H9 (cell line): ENCODE measurements around the gene MTCL1. TPM values are rescaled to one million over a fixed set of nuclear protein-coding genes. Genes with fewer than 3 reads are reported as not detected.

Experiments used
- DNase-seq: peaks from one replicate; pipeline ENCODE4 v3.0.0-alpha.2; 2017
- H2AFZ ChIP-seq: one replicate; pipeline ENCODE4 v1.6.1; 2013; ENCODE audit warnings: mild to moderate bottlenecking, low read length, control low read depth, moderate library complexity
- H2AK5ac ChIP-seq: 2 replicates; pipeline ENCODE4 v1.6.1; 2013; ENCODE audit warnings: low read length, control low read depth, mixed read lengths; ENCODE audit not compliant: insufficient read length
- H2BK120ac ChIP-seq: one replicate; pipeline ENCODE4 v1.6.1; 2013; ENCODE audit warnings: low read depth, mild to moderate bottlenecking, low read length, control low read depth, inconsistent platforms; ENCODE audit not compliant: poor library complexity, severe bottlenecking
- H2BK12ac ChIP-seq: 2 replicates; pipeline ENCODE4 v1.6.1; 2013; ENCODE audit warnings: low read length, control low read depth, mixed read lengths, low read depth; ENCODE audit not compliant: insufficient read length
- H2BK15ac ChIP-seq: 2 replicates; pipeline ENCODE4 v1.6.1; 2013; ENCODE audit warnings: low read depth, low read length, control low read depth
- H2BK20ac ChIP-seq: one replicate; pipeline ENCODE4 v1.6.1; 2013; ENCODE audit warnings: low read depth, mild to moderate bottlenecking, low read length, control low read depth, inconsistent platforms; ENCODE audit not compliant: poor library complexity, severe bottlenecking
- H2BK5ac ChIP-seq: 2 replicates; pipeline ENCODE4 v1.6.1; 2013; ENCODE audit warnings: low read length, control low read depth, mixed read lengths; ENCODE audit not compliant: insufficient read length
- H3K14ac ChIP-seq: 2 replicates; pipeline ENCODE4 v1.6.1; 2013; ENCODE audit warnings: low read length, control low read depth; ENCODE audit not compliant: insufficient read depth
- H3K18ac ChIP-seq: 2 replicates; pipeline ENCODE4 v1.6.1; 2013; ENCODE audit warnings: low read depth, mild to moderate bottlenecking, mixed read lengths, low read length, control low read depth; ENCODE audit not compliant: insufficient read length
- H3K23ac ChIP-seq: 2 replicates; pipeline ENCODE4 v1.6.1; 2013; ENCODE audit warnings: low read length, control low read depth, mixed read lengths, low read depth; ENCODE audit not compliant: insufficient read length
- H3K23me2 ChIP-seq: 2 replicates; pipeline ENCODE4 v1.6.1; 2013; ENCODE audit warnings: low read depth, mild to moderate bottlenecking, mixed read lengths, low read length, control low read depth; ENCODE audit not compliant: insufficient read length, poor library complexity, severe bottlenecking
- H3K27ac ChIP-seq: 2 replicates; pipeline ENCODE4 v1.5.1; 2013; ENCODE audit warnings: low read length, control low read depth, mixed read lengths, low read depth; ENCODE audit not compliant: insufficient read length
- H3K27me3 ChIP-seq: 2 replicates; pipeline ENCODE4 v1.6.1; 2013; ENCODE audit warnings: low read length, control low read depth, inconsistent platforms; ENCODE audit not compliant: insufficient read depth
- H3K4ac ChIP-seq: 2 replicates; pipeline ENCODE4 v1.6.1; 2013; ENCODE audit warnings: low read depth, mild to moderate bottlenecking, control low read depth, inconsistent platforms, low read length, moderate library complexity
- H3K4me1 ChIP-seq: 2 replicates; pipeline ENCODE4 v1.6.1; 2013; ENCODE audit warnings: low read length, control low read depth, inconsistent platforms; ENCODE audit not compliant: insufficient read depth
- H3K4me2 ChIP-seq: 2 replicates; pipeline ENCODE4 v1.6.1; 2013; ENCODE audit warnings: low read length, control low read depth, mixed read lengths; ENCODE audit not compliant: insufficient read length, insufficient read depth
- H3K56ac ChIP-seq: 2 replicates; pipeline ENCODE4 v1.6.1; 2013; ENCODE audit warnings: low read depth, mild to moderate bottlenecking, mixed read lengths, low read length, control low read depth; ENCODE audit not compliant: insufficient read length
- H3K79me1 ChIP-seq: 2 replicates; pipeline ENCODE4 v1.6.1; 2013; ENCODE audit warnings: low read depth, mild to moderate bottlenecking, moderate library complexity, low read length, control low read depth, inconsistent platforms; ENCODE audit not compliant: insufficient read depth, poor library complexity, severe bottlenecking
- H3K79me2 ChIP-seq: 2 replicates; pipeline ENCODE4 v1.6.1; 2013; ENCODE audit warnings: low read length, control low read depth, inconsistent platforms; ENCODE audit not compliant: insufficient read depth
- H3K9ac ChIP-seq: 2 replicates; pipeline ENCODE4 v1.6.1; 2013; ENCODE audit warnings: low read length, control low read depth, mixed read lengths; ENCODE audit not compliant: insufficient read length; ENCODE audit errors: extremely low read depth
- H3K9me3 ChIP-seq: one replicate; pipeline ENCODE4 v1.6.1; 2013; ENCODE audit warnings: low read depth, low read length, inconsistent platforms; ENCODE audit not compliant: control insufficient read depth
- H3T11ph ChIP-seq: one replicate; pipeline ENCODE4 v1.6.1; 2013; ENCODE audit warnings: mild to moderate bottlenecking, low read length, control low read depth, inconsistent platforms
- H4K20me1 ChIP-seq: one replicate; pipeline ENCODE4 v1.6.1; 2013; ENCODE audit not compliant: control insufficient read depth, insufficient read length, insufficient read depth
- H4K5ac ChIP-seq: 2 replicates; pipeline ENCODE4 v1.6.1; 2013; ENCODE audit warnings: low read depth, mild to moderate bottlenecking, mixed read lengths, low read length, control low read depth; ENCODE audit not compliant: insufficient read length
- H4K8ac ChIP-seq: replicated peaks from 2 replicates; pipeline ENCODE4 v1.6.1; 2013; ENCODE audit warnings: low read length, control low read depth, mixed read lengths, low read depth; ENCODE audit not compliant: insufficient read length
- H4K91ac ChIP-seq: 2 replicates; pipeline ENCODE4 v1.6.1; 2013; ENCODE audit warnings: low read depth, mild to moderate bottlenecking, moderate library complexity, mixed read lengths, low read length, control low read depth; ENCODE audit not compliant: insufficient read length
- H3K27ac Mint-ChIP-seq, 3 experiments: 2 replicates in 2 of 3; 3 replicates in 1 of 3; pipeline ENCODE4 v1.8.0; 2020 to 2021; ENCODE audit warnings: mixed read lengths in 3 of 3, mild to moderate bottlenecking in 1 of 3, moderate library complexity in 1 of 3
- H3K27me3 Mint-ChIP-seq: 2 replicates; pipeline ENCODE4 v1.8.0; 2021; ENCODE audit warnings: low read depth, mild to moderate bottlenecking, moderate library complexity, mixed read lengths
- H3K36me3 Mint-ChIP-seq, 3 experiments: 2 replicates in 2 of 3; 3 replicates in 1 of 3; pipeline ENCODE4 v1.8.0; 2020 to 2021; ENCODE audit warnings: low read depth in 3 of 3, mixed read lengths in 3 of 3; ENCODE audit not compliant: insufficient read depth in 1 of 3
- H3K4me1 Mint-ChIP-seq, 2 experiments: 2 replicates each; pipeline ENCODE4 v1.8.0; 2020; ENCODE audit warnings: mixed read lengths in 2 of 2
- H3K4me3 Mint-ChIP-seq, 2 experiments: 2 replicates in 1 of 2; 3 replicates in 1 of 2; pipeline ENCODE4 v1.8.0; 2020 to 2021; ENCODE audit warnings: mild to moderate bottlenecking in 2 of 2, mixed read lengths in 2 of 2, moderate library complexity in 1 of 2
- H3K9me3 Mint-ChIP-seq, 2 experiments: 2 replicates in 1 of 2; 3 replicates in 1 of 2; pipeline ENCODE4 v1.8.0; 2020; ENCODE audit warnings: mild to moderate bottlenecking in 2 of 2, mixed read lengths in 2 of 2, moderate library complexity in 1 of 2
- CTCF ChIP-seq: fragments of 200-600 bp; sonication (generic); conservative IDR thresholded peaks from 3 replicates; pipeline ENCODE4 v1.8.0; 2021; ENCODE audit warnings: antibody characterized with exemption, mild to moderate bottlenecking
- WGBS: extraction: QIAGEN DNeasy Blood & Tissue Kit; methylation state at CpG from one replicate; pipeline ENCODE4 v1.1.7; 2013; ENCODE audit warnings: missing lambda C conversion rate, low lambda C conversion rate, mixed read lengths; ENCODE audit not compliant: insufficient read length; ENCODE audit errors: extremely low coverage; 5-methylcytosine and 5-hydroxymethylcytosine counted together
- total RNA-seq: library from RNA; stranded (reverse); gene quantifications from 2 replicates; pipeline ENCODE4 v1.2.1, GENCODE V29; 2021

The MTCL1 gene
- total RNA-seq, 1 experiment from 2014 or later, result 50.7 TPM

- H2BK5ac ChIP-seq, result no peak overlapping the region
- H3K27me3 ChIP-seq, result no peaks in the 10 kb centered on the region
- no peak overlapping the region for H3K9ac ChIP-seq
- H4K5ac ChIP-seq, result no peak overlapping the region
- no peak for TF ChIP-seq CTCF
- Mint-ChIP-seq H3K27ac (peak overlapping the region in 1 of 3 experiments; percentile 15; a peak in 2 of 7 replicates), H3K27me3 (no peaks in the 10 kb centered on the region), H3K4me3 (no peak overlapping the region), H3K4me1 (peaks cover 0 to 12% of the 10 kb centered on the region in 2 experiments; a peak in 3 of 4 replicates), H3K9me3 (no peaks in the 10 kb centered on the region), H3K36me3 (peaks cover 18 to 73% (median 65%) of the 10 kb centered on the region in 3 experiments; a peak in 6 of 7 replicates)
- no peak overlapping the region for H3K18ac ChIP-seq
- WGBS, result no CpG with 5 or more reads among the region's 9 CpGs
- no peak overlapping the region for H2BK120ac ChIP-seq
- H3K14ac ChIP-seq, result no peak overlapping the region
- H2AFZ ChIP-seq, result no peak overlapping the region
- no peak overlapping the region for H4K8ac ChIP-seq
- no peak overlapping the region for H2BK15ac ChIP-seq
- H3K23ac ChIP-seq, result no peak overlapping the region
- no peak overlapping the region for H3K27ac ChIP-seq
- H3K23me2 ChIP-seq, result no peaks in the 10 kb centered on the region
- DNase-seq, result no peak
- no peak overlapping the region for H2BK12ac ChIP-seq
- no peak overlapping the region for H3K56ac ChIP-seq
- H3K4me2 ChIP-seq, result no peak overlapping the region
- no peaks in the 10 kb centered on the region for H4K20me1 ChIP-seq
- H3K9me3 ChIP-seq, result no peaks in the 10 kb centered on the region
- no peak overlapping the region for H4K91ac ChIP-seq
- H2AK5ac ChIP-seq, result no peak overlapping the region
- H3K79me1 ChIP-seq, result no peaks in the 10 kb centered on the region
- no peaks in the 10 kb centered on the region for H3K79me2 ChIP-seq
- no peak overlapping the region for H2BK20ac ChIP-seq
- H3K4ac ChIP-seq, result no peak overlapping the region
- no peak overlapping the region for H3T11ph ChIP-seq
- no peaks in the 10 kb centered on the region for H3K4me1 ChIP-seq
Observed at GRCh38 chr18:8820396-8821082, 115.2 kb downstream of the MTCL1 start.
